Heart left ventricle (tissue), 16 donors: ENCODE data around the gene EML6. TPM values are rescaled to one million over a fixed set of nuclear protein-coding genes. Genes with fewer than 3 reads are reported as not detected.

Experiments
- ATAC-seq, 4 donors: fragments of 200-7000 bp; cut with Tn5 transposase; one replicate each; pipeline ENCODE4 v1.9.1; 2020 to 2022; ENCODE audit warnings: moderate library complexity in 4 of 4, mild to moderate bottlenecking in 3 of 4, moderate number of reproducible peaks in 1 of 4
- DNase-seq, 5 donors: peaks; one replicate each; pipeline ENCODE4 v3.0.0-alpha.2; 2020
- H3K27ac ChIP-seq, 12 donors: fragments of 200-600 bp; sonication (generic) in 4 of 12; one replicate each; pipeline versions ENCODE4 v1.5.0 to v1.8.0; 2016 to 2022; ENCODE audit warnings: mild to moderate bottlenecking in 2 of 12
- H3K27me3 ChIP-seq, 9 donors: fragments of 200-600 bp; sonication (generic) in 2 of 9; one replicate each; pipeline versions ENCODE4 v1.5.1 to v1.8.0; 2016 to 2022; ENCODE audit warnings: mild to moderate bottlenecking in 3 of 9
- H3K36me3 ChIP-seq, 9 donors: fragments of 200-600 bp; sonication (generic) in 2 of 9; one replicate each; pipeline versions ENCODE4 v1.5.0 to v1.8.0; 2018 to 2022; ENCODE audit warnings: mild to moderate bottlenecking in 2 of 9
- H3K4me1 ChIP-seq, 12 donors: fragments of 200-600 bp; sonication (generic) in 4 of 12; one replicate each; pipeline versions ENCODE4 v1.5.0 to v1.8.0; 2016 to 2022; ENCODE audit warnings: mild to moderate bottlenecking in 3 of 12
- H3K4me3 ChIP-seq, 12 donors: fragments of 200-600 bp; sonication (generic) in 4 of 12; one replicate each; pipeline versions ENCODE4 v1.5.0 to v1.8.0; 2017 to 2022; ENCODE audit warnings: mild to moderate bottlenecking in 9 of 12, moderate library complexity in 4 of 12
- H3K9me3 ChIP-seq, 12 donors: fragments of 200-600 bp; sonication (generic) in 4 of 12; one replicate each; pipeline versions ENCODE4 v1.5.0 to v1.8.0; 2016 to 2022; ENCODE audit warnings: mild to moderate bottlenecking in 1 of 12
- CTCF ChIP-seq, 12 donors: fragments of 200-600 bp; sonication (generic) in 4 of 12; IDR thresholded peaks; one replicate each; pipeline versions ENCODE4 v1.5.0 to v1.8.0; 2018 to 2022; ENCODE audit warnings: antibody characterized with exemption in 12 of 12, mild to moderate bottlenecking in 5 of 12
- POLR2A ChIP-seq, 2 donors: fragments of 450-650 bp; IDR thresholded peaks; one replicate each; pipeline ENCODE4 v1.6.1; 2017; ENCODE audit warnings: antibody characterized with exemption in 2 of 2, mild to moderate bottlenecking in 2 of 2, moderate library complexity in 2 of 2
- WGBS, 4 donors: extraction: QIAGEN DNeasy Blood & Tissue Kit in 2 of 4; methylation state at CpG; one replicate each; pipeline versions ENCODE4 v1.1.5 to v1.1.7; 2013 to 2018; 5-methylcytosine and 5-hydroxymethylcytosine counted together
- intact Hi-C, 10 donors: fragments of 100-400 bp; cut with DNase I; formaldehyde crosslinking; loops; one replicate each; pipeline versions ENCODE4 v1.11.1 to v1.14.2; 2022
- polyA plus RNA-seq, 2 donors: library from polyadenylated mRNA; stranded (reverse); fragments of 200-250 nt; gene quantifications; one replicate each; pipeline ENCODE4 v1.2.3, GENCODE V29; 2013
- total RNA-seq, 9 donors: library from RNA; depleted of rRNA in 2 of 9; stranded (reverse); fragments of >200 nt in 2 of 9; fragmentation: NEBNext Ultra II Directional in 3 of 9; extraction: Animal tissue kit (Norgen Biotek cat#: 25700) in 3 of 9; gene quantifications; one replicate each; pipeline versions ENCODE4 v1.1.0 to v1.2.4, GENCODE V29; 2016 to 2023
- donor health status: ischemic (EF 13 %, LVEDD 7.1; RV severe dilation, severe dysfunction).
- donor health status: healthy with polysubstance abuse.
- donor health status: DM: no; HTN: yes; CAD: no.
- donor health status: DM: no; HTN: no; CAD: no.
- donor health status: ischemic (EF 25% LVEDD 6.9; RV normal size, moderate dysfunction).
- donor health status: ischemic (EF 25% LVEDD 5.7; RV mildly dilated, moderate dysfunction).
- donor health status: healthy.
- donor health status: DM: yes; HTN: yes; CAD: no.
- donor health status: ischemic (EF 35%, LVEDD 5.7; RV mildly dilated, moderate dysfunction).
- donor health status: nonischemic (EF 11% LVEDD 7.7; RV severe dilation, severe dysfunction).
- donor health status: DM: yes; HTN: yes; CAD: no.
- donor health status: PGD.
- donor health status: ischemic (EF 29% LVEDD 5.4; RV normal size, mild dysfunction).
- donor health status: nonischemic (EF 23%, LVEDD 6.1; RV moderate dilation, normal function).

Gene EML6
- total and polyA plus RNA-seq, 11 donors: 0.08 to 1.2 (median 0.58) TPM

DNA sequence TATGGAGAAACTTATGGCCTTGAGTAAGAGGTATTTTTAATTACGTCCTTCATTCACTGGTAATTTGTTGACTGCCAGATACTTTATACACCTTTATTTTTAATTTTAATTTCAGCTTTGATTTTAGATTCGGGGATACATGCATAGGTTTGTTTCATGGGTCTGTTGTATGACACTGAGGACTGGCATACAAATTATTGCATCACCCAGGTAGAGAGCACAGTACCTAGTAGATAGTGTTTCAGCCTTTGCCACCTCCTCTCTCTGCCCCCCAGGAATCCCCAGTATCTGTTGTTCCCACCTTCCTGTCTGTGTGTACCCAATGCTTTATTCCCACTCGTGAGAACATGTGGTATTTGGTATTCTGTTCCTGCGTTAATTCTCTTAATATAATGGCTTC is 188.8 kb downstream of the EML6 start:
- no peak for DNase-seq
- Histone ChIP-seq H3K4me1 (peaks cover 0 to 9% (median 0%) of the 10 kb centered on the region in 12 donors), H3K4me3 (no peak overlapping the region), H3K9me3 (no peaks in the 10 kb centered on the region), H3K36me3 (no peaks in the 10 kb centered on the region), H3K27me3 (peaks cover 0 to 2% (median 0%) of the 10 kb centered on the region in 9 donors), H3K27ac (no peak overlapping the region)
- ATAC-seq: no peak
- TF ChIP-seq CTCF (IDR thresholded peaks at IDR 0.05) (no peak), POLR2A (IDR thresholded peaks at IDR 0.05) (no peak)
- 91 to 94% (median 93%) methylated on average over 4 of the region's 4 CpGs for WGBS, 4 donors
- intact Hi-C loops: no loop called here

DNA sequence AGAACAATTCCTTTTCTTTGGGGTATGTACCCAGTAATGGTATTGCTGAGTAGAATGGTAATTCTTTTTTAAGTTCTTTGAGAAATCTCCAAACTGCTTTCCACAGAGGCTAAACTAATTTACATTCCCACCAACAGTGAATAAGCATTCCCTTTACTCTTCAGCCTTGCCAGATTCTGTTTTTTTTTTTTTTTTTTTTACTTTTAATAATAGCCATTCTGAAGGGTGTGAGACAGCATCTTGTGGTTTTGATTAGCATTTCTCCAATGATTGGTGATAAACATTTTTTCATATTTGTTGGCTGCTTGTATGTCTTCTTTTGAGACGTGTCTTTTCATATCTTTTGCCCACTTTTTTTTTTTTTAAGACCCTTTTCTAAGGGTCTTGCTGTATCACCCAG is 189.4 kb downstream of the EML6 start:
- TF ChIP-seq POLR2A (IDR thresholded peaks at IDR 0.05) (no peak), CTCF (IDR thresholded peaks at IDR 0.05) (no peak)
- ATAC-seq: no peak
- Histone ChIP-seq H3K9me3 (no peaks in the 10 kb centered on the region), H3K4me3 (no peak overlapping the region), H3K36me3 (no peaks in the 10 kb centered on the region), H3K4me1 (peaks cover 0 to 9% (median 0%) of the 10 kb centered on the region in 12 donors), H3K27ac (no peak overlapping the region), H3K27me3 (peaks cover 0 to 2% (median 0%) of the 10 kb centered on the region in 9 donors)
- intact Hi-C loops: no loop called here
- no peak for DNase-seq
- 56 to 86% (median 74%) methylated on average over 1 of the region's 1 CpG for WGBS, 4 donors

DNA sequence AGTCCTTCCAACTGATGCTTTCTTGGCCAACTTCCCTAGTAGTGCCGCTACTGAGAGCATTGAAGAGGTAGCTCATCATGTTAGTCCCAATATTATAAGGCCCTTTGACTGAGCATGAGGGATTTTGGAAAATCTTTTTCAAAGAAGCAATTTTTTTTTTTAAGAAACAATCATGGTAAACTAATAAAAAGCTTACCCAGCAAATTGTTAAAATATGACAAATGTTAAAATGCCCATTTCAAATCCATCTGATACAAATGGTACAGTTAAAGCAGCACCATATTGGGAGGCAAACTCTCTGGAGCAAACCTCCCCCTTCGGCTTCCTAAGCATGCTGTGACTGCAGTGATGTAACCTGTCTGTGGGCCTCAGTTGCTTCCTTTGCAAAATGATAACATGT is 191.2 kb downstream of the EML6 start:
- ATAC-seq (no peak), DNase-seq (no peak)
- H3K27ac ChIP-seq: no peak overlapping the region
- peaks cover 0 to 2% (median 0%) of the 10 kb centered on the region in 9 donors for H3K27me3 ChIP-seq
- 93 to 97% (median 95%) methylated on average over 2 of the region's 2 CpGs for WGBS, 4 donors
- no peaks in the 10 kb centered on the region for H3K9me3 ChIP-seq
- intact Hi-C loops: loop anchor here in 1 of 10 donors (5.0 kb wide), 1 partner anchor 43 kb away; no protein-coding TSS in a partner anchor
- H3K4me3 ChIP-seq: no peak overlapping the region
- no peaks in the 10 kb centered on the region for H3K36me3 ChIP-seq
- no peak for TF ChIP-seq POLR2A (IDR thresholded peaks at IDR 0.05)
- no peak for TF ChIP-seq CTCF (IDR thresholded peaks at IDR 0.05)
- H3K4me1 ChIP-seq: no peaks in the 10 kb centered on the region

DNA sequence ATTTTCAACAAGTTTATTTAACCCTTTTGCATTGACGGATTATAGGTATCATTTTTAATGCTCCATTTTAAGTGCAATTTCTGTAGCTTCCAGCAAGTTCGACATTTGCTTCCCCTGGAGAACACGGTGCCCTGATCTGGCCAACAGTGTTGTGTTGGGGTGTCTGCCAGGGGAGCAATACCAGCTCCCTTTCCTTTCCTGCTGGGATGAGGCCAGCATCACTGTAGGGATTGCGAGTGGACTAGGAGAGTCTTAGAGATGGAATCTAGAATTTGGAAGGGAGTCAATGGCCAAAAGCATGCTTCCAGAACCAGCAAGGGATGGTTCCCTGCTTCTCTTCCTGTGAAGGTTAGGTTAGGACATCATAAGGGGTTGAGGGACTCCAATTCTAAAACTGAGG is 191.6 kb downstream of the EML6 start:
- DNase-seq (no peak), ATAC-seq (no peak)
- Histone ChIP-seq H3K9me3 (peaks cover 0 to 3% (median 0%) of the 10 kb centered on the region in 12 donors), H3K36me3 (no peaks in the 10 kb centered on the region), H3K4me1 (no peaks in the 10 kb centered on the region), H3K27ac (no peak overlapping the region), H3K4me3 (no peak overlapping the region), H3K27me3 (peaks cover 0 to 2% (median 0%) of the 10 kb centered on the region in 9 donors)
- 89 to 97% (median 90%) methylated on average over 4 of the region's 4 CpGs for WGBS, 4 donors
- intact Hi-C loops: loop anchor here in 1 of 10 donors (5.0 kb wide), 1 partner anchor 42 kb away; no protein-coding TSS in a partner anchor
- TF ChIP-seq CTCF (IDR thresholded peaks at IDR 0.05): no peak
- TF ChIP-seq POLR2A (IDR thresholded peaks at IDR 0.05): no peak
